Measurements from ENCODE around the gene ADAMTSL3.
"Not testable (repeated sequence)": the region's sequence is repeated elsewhere in the genome, so short reads cannot be mapped to it uniquely, and the experiment has no call there.

The ADAMTSL3 gene

GRCh38 chr15:84054544-84054943 is 400.6 kb downstream of the ADAMTSL3 start:
- DNase-seq, result not testable (repeated sequence)

GRCh38 chr15:84057714-84058331 is 403.9 kb downstream of the ADAMTSL3 start:
- DNase-seq, result no peak

- not testable (repeated sequence) for DNase-seq
These were observed 409.8 kb downstream of the ADAMTSL3 start for GRCh38 chr15:84063674-84064073.

GRCh38 chr15:84068674-84069073 is 414.8 kb downstream of the ADAMTSL3 start:
- peak; percentile 35 for DNase-seq

GRCh38 chr15:84078038-84078437 is 424.1 kb downstream of the ADAMTSL3 start:
- DNase-seq, result not testable (repeated sequence)

- peak; percentile 20 for DNase-seq
These were observed 425.5 kb downstream of the ADAMTSL3 start for GRCh38 chr15:84079325-84079884.

- peak; percentile 68 for DNase-seq
These were observed 426.2 kb downstream of the ADAMTSL3 start for GRCh38 chr15:84079885-84080777.

- DNase-seq, result not testable (repeated sequence)
These were observed 426.8 kb downstream of the ADAMTSL3 start for GRCh38 chr15:84080778-84081084.

GRCh38 chr15:84081391-84082168 is 427.7 kb downstream of the ADAMTSL3 start:
- DNase-seq, result no peak

- DNase-seq, result no peak
These were observed 428.8 kb downstream of the ADAMTSL3 start for GRCh38 chr15:84082739-84083138.

GRCh38 chr15:84086071-84086470 is 432.1 kb downstream of the ADAMTSL3 start:
- DNase-seq, result not testable (repeated sequence)

Measured in NCI-H1105 treated with DMSO at 0.1 percent for 48 hours (cell line).